Lower lobe of right lung (tissue), 2 donors: ENCODE measurements around the gene CD200R1L. TPM values are rescaled to one million over a fixed set of nuclear protein-coding genes. Genes with fewer than 3 reads are reported as not detected.

ENCODE experiments used
- ATAC-seq, 2 donors: fragments of 200-7000 bp; cut with Tn5 transposase; one replicate each; pipeline ENCODE4 v1.9.1; 2020 to 2022; ENCODE audit warnings: mild to moderate bottlenecking in 2 of 2, moderate library complexity in 2 of 2
- DNase-seq: peaks from one replicate; pipeline ENCODE4 v3.0.0-alpha.2; 2020
- H3K27ac ChIP-seq: fragments of 200-600 bp; one replicate; pipeline ENCODE4 v1.8.0; 2022
- H3K27me3 ChIP-seq: fragments of 200-600 bp; one replicate; pipeline ENCODE4 v1.8.0; 2022; ENCODE audit warnings: low read depth
- H3K36me3 ChIP-seq: fragments of 200-600 bp; one replicate; pipeline ENCODE4 v1.8.0; 2022; ENCODE audit warnings: mild to moderate bottlenecking
- H3K4me1 ChIP-seq: fragments of 200-600 bp; one replicate; pipeline ENCODE4 v1.8.0; 2022
- H3K4me3 ChIP-seq: fragments of 200-600 bp; one replicate; pipeline ENCODE4 v1.8.0; 2022; ENCODE audit warnings: mild to moderate bottlenecking
- H3K9me3 ChIP-seq: fragments of 200-600 bp; one replicate; pipeline ENCODE4 v1.8.0; 2022
- CTCF ChIP-seq: fragments of 200-600 bp; IDR thresholded peaks from one replicate; pipeline ENCODE4 v1.8.0; 2022; ENCODE audit warnings: antibody characterized with exemption, mild to moderate bottlenecking
- intact Hi-C: fragments of 100-400 bp; cut with DNase I; formaldehyde crosslinking; loops from one replicate; pipeline ENCODE4 v1.11.0; 2022
- long read RNA-seq: library from polyadenylated mRNA; unstranded; transcript quantifications from one replicate; pipeline ENCODE4 v2.0.0, GENCODE V29; 2021
- total RNA-seq: library from RNA; stranded (reverse); fragmentation: NEBNext Ultra II Directional; extraction: Animal tissue kit (Norgen Biotek cat#: 25700); gene quantifications from one replicate; pipeline ENCODE4 v1.2.1, GENCODE V29; 2021
- donor health status: DM: no; HTN: yes; CAD: no; lungs with severe emphysema.

The CD200R1L gene
- not detected for total RNA-seq
- long read RNA-seq = 0 reads

GRCh38 chr3:112846764-112847163 lies at the start of gene CD200R1L:
Gene CD200R1L, minus strand, starts transcription at chr3:112846864. Its CDS starts 17,497 bp downstream, at chr3:112829367.
- DNase-seq = no peak

GRCh38 chr3:112894258-112894657 lies 47.6 kb upstream of the CD200R1L start:
- H3K36me3 ChIP-seq = no peaks in the 10 kb centered on the region
- no peaks in the 10 kb centered on the region for H3K9me3 ChIP-seq
- H3K27me3 ChIP-seq = no peaks in the 10 kb centered on the region
- TF ChIP-seq CTCF = no peak
- DNase-seq (no peak), ATAC-seq (no peak)
- no peak overlapping the region for H3K27ac ChIP-seq
- no peaks in the 10 kb centered on the region for H3K4me1 ChIP-seq
- no peak overlapping the region for H3K4me3 ChIP-seq
- intact Hi-C loops = no loop called here

More at GRCh38 chr3:112846764-112847163, at the start of gene CD200R1L:
- H3K27me3 ChIP-seq = no peaks in the 10 kb centered on the region
- H3K4me3 ChIP-seq = no peak within 1 kb of the TSS
- TF ChIP-seq CTCF = no peak
- ATAC-seq = no peak
- peaks cover 7% of the 10 kb centered on the region for H3K9me3 ChIP-seq
- no peak within 1 kb of the TSS for H3K27ac ChIP-seq
- intact Hi-C loops = no loop called here
- no peaks in the 10 kb centered on the region for H3K4me1 ChIP-seq
- no peaks in the 10 kb centered on the region for H3K36me3 ChIP-seq

- Histone ChIP-seq H3K4me3 (no peak overlapping the region), H3K27ac (no peak overlapping the region), H3K9me3 (no peaks in the 10 kb centered on the region), H3K27me3 (no peaks in the 10 kb centered on the region), H3K36me3 (no peaks in the 10 kb centered on the region), H3K4me1 (no peaks in the 10 kb centered on the region)
- DNase-seq (no peak), ATAC-seq (no peak)
- intact Hi-C loops = no loop called here
- TF ChIP-seq CTCF = no peak
Observed at GRCh38 chr3:112889357-112889756, 42.7 kb upstream of the CD200R1L start.

GRCh38 chr3:112888381-112889085 lies 41.9 kb upstream of the CD200R1L start:
- no peak for ATAC-seq
- no peaks in the 10 kb centered on the region for H3K4me1 ChIP-seq
- intact Hi-C loops = no loop called here

GRCh38 chr3:112884678-112885290 lies 38.1 kb upstream of the CD200R1L start:
- Histone ChIP-seq H3K4me3 (no peak overlapping the region), H3K9me3 (no peaks in the 10 kb centered on the region), H3K27ac (no peak overlapping the region), H3K4me1 (no peaks in the 10 kb centered on the region), H3K27me3 (no peaks in the 10 kb centered on the region), H3K36me3 (no peaks in the 10 kb centered on the region)
- intact Hi-C loops = no loop called here
- ATAC-seq = no peak
- DNase-seq = no peak
- no peak for TF ChIP-seq CTCF

More at GRCh38 chr3:112888381-112889085, 41.9 kb upstream of the CD200R1L start:
- Histone ChIP-seq H3K4me3 (no peak overlapping the region), H3K27me3 (no peaks in the 10 kb centered on the region), H3K27ac (no peak overlapping the region), H3K9me3 (no peaks in the 10 kb centered on the region), H3K36me3 (no peaks in the 10 kb centered on the region)
- TF ChIP-seq CTCF = no peak
- DNase-seq = no peak
